GM10266 (cell line): Measurements from ENCODE around the gene SLC35F1.
A peak's percentile ranks its signal among the peaks of the same experiment; 100 is the strongest.

Experiments used
- DNase-seq: peaks from one replicate; pipeline ENCODE4 v3.0.0; 2012; ENCODE audit errors: extremely low spot score
- CTCF ChIP-seq: IDR thresholded peaks from 2 replicates; pipeline ENCODE4 v1.5.1; 2012; ENCODE audit warnings: mild to moderate bottlenecking, low read depth; ENCODE audit not compliant: control insufficient read depth, insufficient read depth; ENCODE audit errors: missing control alignments

Gene SLC35F1

DNA sequence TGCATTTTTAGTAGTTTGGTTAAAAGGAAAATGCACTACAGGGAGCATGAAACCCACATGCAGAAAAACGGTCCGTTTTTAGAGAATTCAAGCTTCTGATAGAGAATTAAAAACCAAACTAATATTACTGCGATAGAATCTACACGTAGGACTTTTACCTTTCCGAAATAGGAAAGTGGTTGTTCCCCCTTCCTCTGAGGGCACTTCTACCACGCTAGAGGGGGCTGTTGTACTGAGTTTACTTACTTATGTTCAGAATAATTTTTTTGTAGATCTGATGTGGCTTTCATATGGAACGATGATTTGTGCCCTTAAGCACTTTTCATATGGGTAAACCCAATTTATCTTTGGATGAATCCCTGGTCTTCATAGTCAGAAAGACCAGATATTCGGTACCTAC lies 376.7 kb downstream of the SLC35F1 start:
- peak; percentile 29 for DNase-seq
- peak; percentile 68 for TF ChIP-seq CTCF

DNA sequence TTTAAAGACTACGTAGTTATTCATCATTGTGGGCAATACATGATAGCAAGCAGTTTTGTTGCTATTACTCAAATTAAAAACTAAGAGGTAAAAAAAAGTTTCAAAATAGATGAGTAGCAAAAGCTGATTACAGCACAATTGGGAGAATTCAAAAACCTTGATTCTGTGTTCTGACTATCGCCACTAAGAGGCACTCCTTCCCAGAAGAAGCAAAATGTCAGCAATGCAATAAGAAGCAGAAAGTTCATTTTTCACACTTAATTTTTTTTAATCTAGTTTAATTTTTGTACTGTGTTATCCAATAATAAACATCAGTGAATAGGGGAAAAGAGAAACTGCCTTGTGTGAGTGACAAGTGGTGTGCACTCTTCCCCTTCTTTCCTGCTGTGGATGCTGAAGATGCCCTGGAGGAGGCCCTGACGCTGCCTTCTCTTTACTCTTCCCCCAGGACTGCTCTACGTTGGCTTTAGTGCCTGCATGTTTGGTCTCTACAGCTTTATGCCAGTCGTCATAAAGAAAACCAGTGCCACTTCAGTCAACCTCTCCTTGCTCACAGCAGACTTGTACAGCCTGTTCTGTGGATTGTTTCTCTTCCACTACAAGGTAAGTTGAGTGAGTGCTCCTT lies 377.8 kb downstream of the SLC35F1 start:
- peak; percentile 14 for DNase-seq
- peak; percentile 31 for TF ChIP-seq CTCF

GRCh38 chr6:118285791-118286190 lies 378.7 kb downstream of the SLC35F1 start:
- no peak for TF ChIP-seq CTCF
- DNase-seq = no peak

GRCh38 chr6:118288355-118289124 lies 381.5 kb downstream of the SLC35F1 start:
- no peak for DNase-seq

DNA sequence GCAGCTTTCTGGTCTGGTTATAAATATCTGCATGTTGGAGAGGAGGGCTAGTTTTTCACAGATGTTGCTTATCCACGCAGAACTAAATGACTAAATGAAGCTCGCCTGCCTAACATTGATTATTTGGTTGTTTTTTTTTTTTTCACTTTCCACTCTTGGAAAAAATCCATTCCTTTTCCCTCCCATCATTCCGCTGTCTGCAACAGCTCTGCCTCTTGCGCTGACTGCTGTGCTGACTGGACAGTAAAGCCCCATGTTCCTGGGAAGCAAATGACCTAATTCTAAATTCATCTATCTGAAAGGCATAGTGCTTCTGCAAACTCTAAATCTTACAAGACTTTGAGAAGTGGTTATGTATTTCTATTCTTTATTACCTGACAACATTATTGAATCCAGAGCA lies 385.5 kb downstream of the SLC35F1 start:
- TF ChIP-seq CTCF = no peak
- no peak for DNase-seq

More at GRCh38 chr6:118288355-118289124, 381.5 kb downstream of the SLC35F1 start:
- TF ChIP-seq CTCF = no peak

DNA sequence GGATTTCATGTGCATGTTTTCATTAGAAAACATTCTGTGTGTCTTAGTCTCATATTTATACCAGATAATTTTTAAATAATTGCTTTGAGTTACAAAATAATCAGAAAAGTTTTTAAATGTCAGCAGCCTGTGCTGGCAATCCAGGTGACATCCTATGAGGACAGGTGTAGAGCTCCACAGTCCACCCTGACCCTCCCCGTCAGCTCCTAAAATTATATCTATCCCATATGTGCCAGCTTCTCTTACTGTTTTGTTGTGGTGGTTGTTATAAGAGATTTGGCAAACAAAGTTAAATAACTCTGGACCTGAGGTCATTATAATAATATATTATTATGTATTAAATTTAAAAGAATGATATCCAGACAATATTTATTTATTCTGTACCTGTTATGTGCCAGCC lies 387.8 kb downstream of the SLC35F1 start:
- no peak for TF ChIP-seq CTCF
- no peak for DNase-seq

- no peak for TF ChIP-seq CTCF
- DNase-seq = no peak
These were observed 388.3 kb downstream of the SLC35F1 start for GRCh38 chr6:118295336-118295735.
